HCT116 (cell line): ENCODE data around the gene CTNND2.

Experiments used
- EZH2 ChIP-seq: fragments of 200-600 bp; sonication (generic); IDR thresholded peaks from 2 replicates; pipeline ENCODE4 v1.6.1; 2017; ENCODE audit warnings: antibody characterized with exemption, mixed run types
- EZH2phosphoT487 ChIP-seq: fragments of 200-600 bp; IDR thresholded peaks from 2 replicates; pipeline ENCODE4 v1.6.1; 2018; ENCODE audit warnings: antibody characterized with exemption, borderline replicate concordance
- POLR2A ChIP-seq: IDR thresholded peaks from 2 replicates; pipeline ENCODE4 v1.7.0; 2011; ENCODE audit warnings: borderline replicate concordance; ENCODE audit not compliant: insufficient read depth, insufficient read length; ENCODE audit errors: extremely low read depth
- POLR2AphosphoS5 ChIP-seq: IDR thresholded peaks from 2 replicates; pipeline ENCODE4 v1.6.1; 2011; ENCODE audit warnings: mild to moderate bottlenecking, low read depth, low read length, moderate library complexity
- YY1 ChIP-seq: IDR thresholded peaks from 2 replicates; pipeline ENCODE4 v1.6.1; 2011; ENCODE audit warnings: low read length, low read depth, moderate library complexity, mild to moderate bottlenecking; ENCODE audit not compliant: insufficient replicate concordance; ENCODE audit errors: extremely low read depth
- ZNF274 ChIP-seq: fragments of 200-500 bp; sonication (Bioruptor generic); IDR thresholded peaks from 2 replicates; pipeline ENCODE4 v1.6.1; 2014; ENCODE audit warnings: mild to moderate bottlenecking, low read depth, low read length, inconsistent platforms
- TF ChIP-seq, protein P1 (sequence below): IDR thresholded peaks from 2 replicates; pipeline ENCODE4 v1.6.1; 2012; ENCODE audit warnings: low read depth
- TF ChIP-seq, protein P2 (sequence below), 3 experiments: fragments of 200-600 bp in 1 of 3; sonication (generic) in 1 of 3; IDR thresholded peaks in 2 of 3; conservative IDR thresholded peaks in 1 of 3; 2 replicates each; pipeline ENCODE4 v1.5.1; 2012 to 2017; ENCODE audit warnings: low read depth in 2 of 3, low read length in 2 of 3, antibody characterized with exemption in 1 of 3, borderline replicate concordance in 1 of 3, control low read depth in 1 of 3, mild to moderate bottlenecking in 1 of 3, mixed read lengths in 1 of 3, mixed run types in 1 of 3, moderate library complexity in 1 of 3; ENCODE audit not compliant: insufficient read depth in 1 of 3
- TF ChIP-seq, protein P3 (sequence below): IDR thresholded peaks from 2 replicates; pipeline ENCODE4 v1.6.1; 2012
- TF ChIP-seq, protein P4 (sequence below): IDR thresholded peaks from 2 replicates; pipeline ENCODE4 v1.6.1; 2011; ENCODE audit warnings: mild to moderate bottlenecking, low read length, moderate library complexity; ENCODE audit not compliant: insufficient replicate concordance; ENCODE audit errors: extremely low read depth
- TF ChIP-seq, protein P5 (sequence below): IDR thresholded peaks from 2 replicates; pipeline ENCODE4 v1.6.1; 2012

DNA sequence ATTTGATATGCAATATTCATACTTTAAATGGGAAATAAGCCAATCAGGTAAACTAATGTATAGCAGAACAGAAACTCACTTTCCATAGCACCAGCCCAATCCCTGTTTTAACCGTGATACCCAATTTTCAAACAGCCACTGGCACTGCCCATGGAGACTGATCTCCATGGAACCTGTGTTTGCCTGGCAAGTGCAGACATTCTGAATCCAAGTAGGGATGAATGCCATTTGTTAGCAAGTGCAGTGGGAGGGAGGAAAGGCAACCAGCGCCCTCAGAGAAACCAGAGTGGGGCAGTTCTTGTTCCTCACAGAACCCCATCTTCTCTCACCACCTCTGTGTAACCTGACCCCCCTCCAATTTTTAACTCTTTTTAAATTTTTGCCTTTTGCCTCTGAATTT is 229.1 kb downstream of the CTNND2 start:
- TF ChIP-seq, protein P1, sequence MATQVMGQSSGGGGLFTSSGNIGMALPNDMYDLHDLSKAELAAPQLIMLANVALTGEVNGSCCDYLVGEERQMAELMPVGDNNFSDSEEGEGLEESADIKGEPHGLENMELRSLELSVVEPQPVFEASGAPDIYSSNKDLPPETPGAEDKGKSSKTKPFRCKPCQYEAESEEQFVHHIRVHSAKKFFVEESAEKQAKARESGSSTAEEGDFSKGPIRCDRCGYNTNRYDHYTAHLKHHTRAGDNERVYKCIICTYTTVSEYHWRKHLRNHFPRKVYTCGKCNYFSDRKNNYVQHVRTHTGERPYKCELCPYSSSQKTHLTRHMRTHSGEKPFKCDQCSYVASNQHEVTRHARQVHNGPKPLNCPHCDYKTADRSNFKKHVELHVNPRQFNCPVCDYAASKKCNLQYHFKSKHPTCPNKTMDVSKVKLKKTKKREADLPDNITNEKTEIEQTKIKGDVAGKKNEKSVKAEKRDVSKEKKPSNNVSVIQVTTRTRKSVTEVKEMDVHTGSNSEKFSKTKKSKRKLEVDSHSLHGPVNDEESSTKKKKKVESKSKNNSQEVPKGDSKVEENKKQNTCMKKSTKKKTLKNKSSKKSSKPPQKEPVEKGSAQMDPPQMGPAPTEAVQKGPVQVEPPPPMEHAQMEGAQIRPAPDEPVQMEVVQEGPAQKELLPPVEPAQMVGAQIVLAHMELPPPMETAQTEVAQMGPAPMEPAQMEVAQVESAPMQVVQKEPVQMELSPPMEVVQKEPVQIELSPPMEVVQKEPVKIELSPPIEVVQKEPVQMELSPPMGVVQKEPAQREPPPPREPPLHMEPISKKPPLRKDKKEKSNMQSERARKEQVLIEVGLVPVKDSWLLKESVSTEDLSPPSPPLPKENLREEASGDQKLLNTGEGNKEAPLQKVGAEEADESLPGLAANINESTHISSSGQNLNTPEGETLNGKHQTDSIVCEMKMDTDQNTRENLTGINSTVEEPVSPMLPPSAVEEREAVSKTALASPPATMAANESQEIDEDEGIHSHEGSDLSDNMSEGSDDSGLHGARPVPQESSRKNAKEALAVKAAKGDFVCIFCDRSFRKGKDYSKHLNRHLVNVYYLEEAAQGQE = no peak
- TF ChIP-seq, protein P2, sequence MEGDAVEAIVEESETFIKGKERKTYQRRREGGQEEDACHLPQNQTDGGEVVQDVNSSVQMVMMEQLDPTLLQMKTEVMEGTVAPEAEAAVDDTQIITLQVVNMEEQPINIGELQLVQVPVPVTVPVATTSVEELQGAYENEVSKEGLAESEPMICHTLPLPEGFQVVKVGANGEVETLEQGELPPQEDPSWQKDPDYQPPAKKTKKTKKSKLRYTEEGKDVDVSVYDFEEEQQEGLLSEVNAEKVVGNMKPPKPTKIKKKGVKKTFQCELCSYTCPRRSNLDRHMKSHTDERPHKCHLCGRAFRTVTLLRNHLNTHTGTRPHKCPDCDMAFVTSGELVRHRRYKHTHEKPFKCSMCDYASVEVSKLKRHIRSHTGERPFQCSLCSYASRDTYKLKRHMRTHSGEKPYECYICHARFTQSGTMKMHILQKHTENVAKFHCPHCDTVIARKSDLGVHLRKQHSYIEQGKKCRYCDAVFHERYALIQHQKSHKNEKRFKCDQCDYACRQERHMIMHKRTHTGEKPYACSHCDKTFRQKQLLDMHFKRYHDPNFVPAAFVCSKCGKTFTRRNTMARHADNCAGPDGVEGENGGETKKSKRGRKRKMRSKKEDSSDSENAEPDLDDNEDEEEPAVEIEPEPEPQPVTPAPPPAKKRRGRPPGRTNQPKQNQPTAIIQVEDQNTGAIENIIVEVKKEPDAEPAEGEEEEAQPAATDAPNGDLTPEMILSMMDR (IDR thresholded peaks at IDR 0.05 in 2 of 3, conservative IDR thresholded peaks at IDR 0.05 in 1 of 3; ENCODE audit: borderline replicate concordance in 1 of 3, insufficient read depth in 1 of 3, low read depth in 2 of 3, low read length in 2 of 3) = no peak
- no peak for TF ChIP-seq EZH2
- TF ChIP-seq POLR2AphosphoS5 = no peak
- no peak for TF ChIP-seq POLR2A
- TF ChIP-seq, protein P3, sequence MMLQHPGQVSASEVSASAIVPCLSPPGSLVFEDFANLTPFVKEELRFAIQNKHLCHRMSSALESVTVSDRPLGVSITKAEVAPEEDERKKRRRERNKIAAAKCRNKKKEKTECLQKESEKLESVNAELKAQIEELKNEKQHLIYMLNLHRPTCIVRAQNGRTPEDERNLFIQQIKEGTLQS = no peak
- TF ChIP-seq, protein P4, sequence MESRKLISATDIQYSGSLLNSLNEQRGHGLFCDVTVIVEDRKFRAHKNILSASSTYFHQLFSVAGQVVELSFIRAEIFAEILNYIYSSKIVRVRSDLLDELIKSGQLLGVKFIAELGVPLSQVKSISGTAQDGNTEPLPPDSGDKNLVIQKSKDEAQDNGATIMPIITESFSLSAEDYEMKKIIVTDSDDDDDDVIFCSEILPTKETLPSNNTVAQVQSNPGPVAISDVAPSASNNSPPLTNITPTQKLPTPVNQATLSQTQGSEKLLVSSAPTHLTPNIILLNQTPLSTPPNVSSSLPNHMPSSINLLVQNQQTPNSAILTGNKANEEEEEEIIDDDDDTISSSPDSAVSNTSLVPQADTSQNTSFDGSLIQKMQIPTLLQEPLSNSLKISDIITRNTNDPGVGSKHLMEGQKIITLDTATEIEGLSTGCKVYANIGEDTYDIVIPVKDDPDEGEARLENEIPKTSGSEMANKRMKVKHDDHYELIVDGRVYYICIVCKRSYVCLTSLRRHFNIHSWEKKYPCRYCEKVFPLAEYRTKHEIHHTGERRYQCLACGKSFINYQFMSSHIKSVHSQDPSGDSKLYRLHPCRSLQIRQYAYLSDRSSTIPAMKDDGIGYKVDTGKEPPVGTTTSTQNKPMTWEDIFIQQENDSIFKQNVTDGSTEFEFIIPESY = no peak
- TF ChIP-seq YY1 = no peak
- TF ChIP-seq, protein P5, sequence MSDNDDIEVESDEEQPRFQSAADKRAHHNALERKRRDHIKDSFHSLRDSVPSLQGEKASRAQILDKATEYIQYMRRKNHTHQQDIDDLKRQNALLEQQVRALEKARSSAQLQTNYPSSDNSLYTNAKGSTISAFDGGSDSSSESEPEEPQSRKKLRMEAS = no peak
- no peak for TF ChIP-seq ZNF274
- TF ChIP-seq EZH2phosphoT487 = no peak
